Keratinocyte (primary cell): ENCODE measurements around the gene ITGB2. TPM values are rescaled to one million over a fixed set of nuclear protein-coding genes. Genes with fewer than 3 reads are reported as not detected.

Experiments used
- DNase-seq: peaks from one replicate; pipeline ENCODE4 v3.0.0-alpha.2; 2011; ENCODE audit warnings: low read depth, missing footprints, low spot score
- FAIRE-seq: peaks from 2 replicates; lab custom pipeline; 2011; peaks lifted over from hg19 to GRCh38; lab: Jason Lieb, UNC
- H2AFZ ChIP-seq: 2 replicates; pipeline ENCODE4 v1.6.0; 2012; ENCODE audit warnings: low read length, control low read depth, inconsistent platforms; ENCODE audit not compliant: control insufficient read depth
- H3K27ac ChIP-seq: 2 replicates; pipeline ENCODE4 v1.5.1; 2011; ENCODE audit warnings: low read length; ENCODE audit not compliant: control insufficient read depth, insufficient read depth
- H3K27me3 ChIP-seq: 3 replicates; pipeline ENCODE4 v1.6.0; 2011; ENCODE audit warnings: low read length; ENCODE audit not compliant: control insufficient read depth, insufficient read depth; ENCODE audit errors: extremely low read depth
- H3K36me3 ChIP-seq, 2 experiments: 2 replicates in 1 of 2; 3 replicates in 1 of 2; pipeline ENCODE4 v1.5.1; 2011; ENCODE audit warnings: low read length in 2 of 2, mild to moderate bottlenecking in 1 of 2; ENCODE audit not compliant: control insufficient read depth in 2 of 2, insufficient read depth in 2 of 2; ENCODE audit errors: extremely low read depth in 1 of 2
- H3K4me1 ChIP-seq: 3 replicates; pipeline ENCODE4 v1.5.1; 2011; ENCODE audit warnings: low read length; ENCODE audit not compliant: control insufficient read depth, insufficient read depth; ENCODE audit errors: extremely low read depth
- H3K4me2 ChIP-seq: 3 replicates; pipeline ENCODE4 v1.6.0; 2011; ENCODE audit warnings: low read depth, low read length; ENCODE audit not compliant: control insufficient read depth, insufficient read depth; ENCODE audit errors: extremely low read depth
- H3K4me3 ChIP-seq, 3 experiments: fragments of 200-600 bp in 1 of 3; sonication (generic) in 1 of 3; 2 replicates in 2 of 3; 3 replicates in 1 of 3; pipeline ENCODE4 v1.5.1; 2011 to 2016; ENCODE audit warnings: low read length in 3 of 3, mild to moderate bottlenecking in 3 of 3, control low read depth in 2 of 3, inconsistent platforms in 1 of 3, low read depth in 1 of 3, mixed read lengths in 1 of 3, mixed run types in 1 of 3, moderate library complexity in 1 of 3; ENCODE audit not compliant: control insufficient read depth in 2 of 3, insufficient read depth in 2 of 3; ENCODE audit errors: extremely low read depth in 1 of 3
- H3K79me2 ChIP-seq: 2 replicates; pipeline ENCODE4 v1.6.0; 2012; ENCODE audit warnings: low read length; ENCODE audit not compliant: control insufficient read depth, insufficient read depth
- H3K9ac ChIP-seq: 3 replicates; pipeline ENCODE4 v1.6.0; 2011; ENCODE audit warnings: low read length; ENCODE audit not compliant: control insufficient read depth, insufficient read depth; ENCODE audit errors: extremely low read depth
- H3K9me1 ChIP-seq: 3 replicates; pipeline ENCODE4 v1.6.0; 2011; ENCODE audit warnings: low read length; ENCODE audit not compliant: control insufficient read depth, insufficient read depth; ENCODE audit errors: extremely low read depth
- H3K9me3 ChIP-seq: 2 replicates; pipeline ENCODE4 v1.5.1; 2012; ENCODE audit warnings: low read depth, low read length; ENCODE audit not compliant: control insufficient read depth
- H4K20me1 ChIP-seq: 3 replicates; pipeline ENCODE4 v1.6.0; 2011; ENCODE audit warnings: low read length; ENCODE audit not compliant: control insufficient read depth, insufficient read depth; ENCODE audit errors: extremely low read depth
- EZH2 ChIP-seq: IDR thresholded peaks from one replicate; pipeline ENCODE4 v1.6.1; 2012; ENCODE audit warnings: inconsistent platforms, mild to moderate bottlenecking, low read length, moderate library complexity
- dilution Hi-C: fragments of 300-500 bp; cut with MboI; formaldehyde crosslinking; loops from one replicate; pipeline ENCODE4 v1.7.0; 2020; ENCODE audit warnings: low sequenced_read_pairs; ENCODE audit not compliant: extremely low pct_ligation_motif_present
- polyA plus RNA-seq, 5 experiments: library from polyadenylated mRNA; depleted of rRNA in 3 of 5; stranded (reverse) in 3 of 5; stranded (forward) in 1 of 5; unstranded in 1 of 5; fragments of >200 nt; gene quantifications; 1 replicate in 1 of 5; 2 replicates in 3 of 5; 3 replicates in 1 of 5; pipeline versions ENCODE4 v1.2.1 to v1.2.3, GENCODE V29; 2011 to 2012; ENCODE audit warnings: missing spikeins in 2 of 5, low read depth in 1 of 5, low replicate concordance in 1 of 5
- TF ChIP-seq, protein P1 (sequence below), 3 experiments: IDR thresholded peaks in 1 of 3; conservative IDR thresholded peaks in 1 of 3; optimal IDR thresholded peaks in 1 of 3; 2 replicates in 2 of 3; 3 replicates in 1 of 3; pipeline versions ENCODE3 to v1.5.1; 2011; ENCODE audit warnings: low read length in 3 of 3, mild to moderate bottlenecking in 3 of 3, moderate library complexity in 2 of 3, control low read depth in 1 of 3, inconsistent platforms in 1 of 3; ENCODE audit not compliant: insufficient read depth in 2 of 3; ENCODE audit errors: extremely low read depth in 1 of 3

ITGB2 gene
- polyA plus RNA-seq, 1 donor (not counting 4 experiments of a cell fraction or from before 2014, with no cell fraction given) = 0.55 TPM

DNA sequence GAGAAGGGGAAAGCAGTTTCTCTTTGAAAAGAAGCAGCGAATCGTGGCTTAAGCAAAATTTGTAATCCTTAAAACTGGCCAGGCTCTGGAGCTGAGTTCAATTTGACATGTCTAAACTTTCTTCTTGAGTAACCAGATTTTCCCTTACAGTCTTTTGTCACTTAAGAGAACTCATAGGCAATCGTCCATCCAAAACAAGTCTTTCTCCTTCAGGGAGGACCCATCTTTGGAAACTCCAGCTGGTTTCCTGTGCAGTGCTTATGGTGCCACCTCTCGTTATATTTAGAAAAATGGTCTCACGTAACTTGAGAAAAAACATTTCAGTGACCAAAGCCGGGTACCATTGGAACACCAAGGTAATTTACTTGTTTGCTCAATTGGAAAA is 45.4 kb downstream of the ITGB2 start:
- Histone ChIP-seq H3K9me3 (no peaks in the 10 kb centered on the region), H3K9me1 (peaks cover 2% of the 10 kb centered on the region), H3K36me3 (no peaks in the 10 kb centered on the region), H3K27me3 (no peaks in the 10 kb centered on the region), H3K4me1 (peaks cover 41% of the 10 kb centered on the region), H3K4me2 (peak overlapping the region; percentile 95), H3K79me2 (peaks cover 30% of the 10 kb centered on the region), H3K9ac (peak overlapping the region; percentile 76), H3K27ac (peak overlapping the region; percentile 55), H3K4me3 (peak overlapping the region in 2 of 3 experiments; percentile 52 to 74), H2AFZ (peak overlapping the region; percentile 85), H4K20me1 (peaks cover 24% of the 10 kb centered on the region)
- no peak for TF ChIP-seq EZH2
- TF ChIP-seq, protein P1, sequence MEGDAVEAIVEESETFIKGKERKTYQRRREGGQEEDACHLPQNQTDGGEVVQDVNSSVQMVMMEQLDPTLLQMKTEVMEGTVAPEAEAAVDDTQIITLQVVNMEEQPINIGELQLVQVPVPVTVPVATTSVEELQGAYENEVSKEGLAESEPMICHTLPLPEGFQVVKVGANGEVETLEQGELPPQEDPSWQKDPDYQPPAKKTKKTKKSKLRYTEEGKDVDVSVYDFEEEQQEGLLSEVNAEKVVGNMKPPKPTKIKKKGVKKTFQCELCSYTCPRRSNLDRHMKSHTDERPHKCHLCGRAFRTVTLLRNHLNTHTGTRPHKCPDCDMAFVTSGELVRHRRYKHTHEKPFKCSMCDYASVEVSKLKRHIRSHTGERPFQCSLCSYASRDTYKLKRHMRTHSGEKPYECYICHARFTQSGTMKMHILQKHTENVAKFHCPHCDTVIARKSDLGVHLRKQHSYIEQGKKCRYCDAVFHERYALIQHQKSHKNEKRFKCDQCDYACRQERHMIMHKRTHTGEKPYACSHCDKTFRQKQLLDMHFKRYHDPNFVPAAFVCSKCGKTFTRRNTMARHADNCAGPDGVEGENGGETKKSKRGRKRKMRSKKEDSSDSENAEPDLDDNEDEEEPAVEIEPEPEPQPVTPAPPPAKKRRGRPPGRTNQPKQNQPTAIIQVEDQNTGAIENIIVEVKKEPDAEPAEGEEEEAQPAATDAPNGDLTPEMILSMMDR (optimal IDR thresholded peaks at IDR 0.05 in 1 of 3, IDR thresholded peaks at IDR 0.05 in 1 of 3, conservative IDR thresholded peaks at IDR 0.05 in 1 of 3; ENCODE audit: extremely low read depth in 1 of 3, insufficient read depth in 2 of 3, low read length in 3 of 3) = peak in 2 of 3 experiments; percentile 12 to 37
- no peak for DNase-seq
- no peak for FAIRE-seq
- dilution Hi-C loops = no loop called here

GRCh38 chr21:44874497-44875315 is 46.0 kb downstream of the ITGB2 start:
- Histone ChIP-seq H3K9ac (peak overlapping the region; percentile 76), H2AFZ (peak overlapping the region; percentile 85), H3K79me2 (peaks cover 36% of the 10 kb centered on the region), H3K9me3 (no peaks in the 10 kb centered on the region), H3K4me1 (peaks cover 47% of the 10 kb centered on the region), H3K4me2 (peak overlapping the region; percentile 95), H3K4me3 (peak overlapping the region; percentile 74 to 92 (median 82)), H4K20me1 (peaks cover 26% of the 10 kb centered on the region), H3K9me1 (peaks cover 5% of the 10 kb centered on the region), H3K36me3 (no peaks in the 10 kb centered on the region), H3K27ac (peak overlapping the region; percentile 69), H3K27me3 (no peaks in the 10 kb centered on the region)
- TF ChIP-seq, protein P1 (optimal IDR thresholded peaks at IDR 0.05 in 1 of 3, IDR thresholded peaks at IDR 0.05 in 1 of 3, conservative IDR thresholded peaks at IDR 0.05 in 1 of 3; ENCODE audit: extremely low read depth in 1 of 3, insufficient read depth in 2 of 3, low read length in 3 of 3) = no peak
- TF ChIP-seq EZH2 = no peak
- FAIRE-seq (no peak), DNase-seq (no peak)
- dilution Hi-C loops = no loop called here
